HCEC 1CT (cell line): ENCODE data around the gene JSRP1.

Source experiments
- DNase-seq: peaks from one replicate; pipeline ENCODE4 v3.0.0-alpha.2; 2017

Gene JSRP1

GRCh38 chr19:2255982-2256685 lies at the start of gene JSRP1:
Gene JSRP1, minus strand, starts transcription at chr19:2256417. Its CDS starts 1,103 bp downstream, at chr19:2255314.
- DNase-seq = no peak

- DNase-seq = no peak
Measured at GRCh38 chr19:2305452-2306280, 49.4 kb upstream of the JSRP1 start.

- DNase-seq = no peak
Measured at GRCh38 chr19:2303211-2303798, 47.1 kb upstream of the JSRP1 start.

- no peak for DNase-seq
Measured at GRCh38 chr19:2302319-2303210, 46.3 kb upstream of the JSRP1 start.

- DNase-seq = no peak
Measured at GRCh38 chr19:2300533-2300932, 44.3 kb upstream of the JSRP1 start.

- no peak for DNase-seq
Measured at GRCh38 chr19:2296141-2296540, 39.9 kb upstream of the JSRP1 start.

GRCh38 chr19:2294687-2295335 lies 38.6 kb upstream of the JSRP1 start:
- no peak for DNase-seq

GRCh38 chr19:2291185-2291751 lies 35.1 kb upstream of the JSRP1 start:
- no peak for DNase-seq

GRCh38 chr19:2290441-2291184 lies 34.4 kb upstream of the JSRP1 start:
- no peak for DNase-seq

- no peak for DNase-seq
Measured at GRCh38 chr19:2289714-2290435, 33.7 kb upstream of the JSRP1 start.

GRCh38 chr19:2288818-2289713 lies 32.8 kb upstream of the JSRP1 start:
- DNase-seq = no peak

- no peak for DNase-seq
Measured at GRCh38 chr19:2288338-2288817, 32.2 kb upstream of the JSRP1 start.

- DNase-seq = no peak
Measured at GRCh38 chr19:2287585-2288337, 31.5 kb upstream of the JSRP1 start.

GRCh38 chr19:2286402-2287140 lies 30.4 kb upstream of the JSRP1 start:
- DNase-seq = no peak

GRCh38 chr19:2283835-2284507 lies 27.8 kb upstream of the JSRP1 start:
- no peak for DNase-seq

GRCh38 chr19:2282862-2283237 lies 26.6 kb upstream of the JSRP1 start:
- no peak for DNase-seq
